SK-N-SH (cell line): ENCODE data around the gene TFR2. TPM values are rescaled to one million over a fixed set of nuclear protein-coding genes. Genes with fewer than 3 reads are reported as not detected.

Source experiments
- CTCF ChIA-PET: fragments of 300-600, 350-600 bp; formaldehyde crosslinking; extraction: SDS; loops from one replicate; lab custom pipeline; 2021; lab: Yijun Ruan, JAX
- POLR2A ChIA-PET: fragments of 350-600 bp; sonication (Branson Sonifier 250); formaldehyde crosslinking; extraction: SDS; loops from one replicate; lab custom pipeline; 2020; ENCODE audit warnings: antibody characterized with exemption, inconsistent platforms; lab: Yijun Ruan, JAX
- DNase-seq: peaks from one replicate; pipeline ENCODE4 v3.0.0; 2012
- H2AFZ ChIP-seq: fragments of 200-600 bp; sonication (generic); 2 replicates; pipeline ENCODE4 v1.8.1; 2016; ENCODE audit warnings: antibody characterized with exemption, mild to moderate bottlenecking, low read depth
- H3F3A ChIP-seq: fragments of 200-600 bp; sonication (generic); replicated peaks from 2 replicates; pipeline ENCODE3; 2016; ENCODE audit warnings: antibody characterized with exemption, mild to moderate bottlenecking; ENCODE audit not compliant: insufficient read depth
- H3K27ac ChIP-seq, 2 experiments: fragments of 200-500 bp in 1 of 2; fragments of 200-600 bp in 1 of 2; sonication (Bioruptor generic) in 1 of 2; sonication (generic), shearing (Covaris generic) in 1 of 2; 2 replicates each; pipeline versions ENCODE4 v1.5.1 to v1.6.1; 2014 to 2016; ENCODE audit warnings: low read depth in 2 of 2, inconsistent platforms in 1 of 2, low read length in 1 of 2, mild to moderate bottlenecking in 1 of 2, mixed read lengths in 1 of 2
- H3K27me3 ChIP-seq: fragments of 200-600 bp; sonication (generic), shearing (Covaris generic); 2 replicates; pipeline ENCODE4 v1.6.1; 2016; ENCODE audit warnings: mixed run types; ENCODE audit not compliant: insufficient read depth
- H3K36me3 ChIP-seq, 2 experiments: fragments of 200-500 bp in 1 of 2; fragments of 200-600 bp in 1 of 2; sonication (Bioruptor generic) in 1 of 2; sonication (generic) in 1 of 2; replicated peaks in 1 of 2; 2 replicates each; pipeline versions ENCODE3 to v1.5.1; 2014 to 2016; ENCODE audit warnings: low read length in 1 of 2, mild to moderate bottlenecking in 1 of 2; ENCODE audit not compliant: insufficient read depth in 2 of 2, control insufficient read depth in 1 of 2
- H3K4me1 ChIP-seq, 2 experiments: fragments of 200-500 bp in 1 of 2; fragments of 200-600 bp in 1 of 2; sonication (Bioruptor generic) in 1 of 2; sonication (generic), shearing (Covaris generic) in 1 of 2; 2 replicates each; pipeline versions ENCODE4 v1.5.1 to v1.6.1; 2014 to 2016; ENCODE audit warnings: low read depth in 1 of 2, low read length in 1 of 2, mixed run types in 1 of 2; ENCODE audit not compliant: insufficient read depth in 2 of 2, control insufficient read depth in 1 of 2
- H3K4me2 ChIP-seq: fragments of 200-600 bp; sonication (generic), shearing (Covaris generic); 2 replicates; pipeline ENCODE4 v1.6.1; 2017; ENCODE audit warnings: mixed run types
- H3K4me3 ChIP-seq, 2 experiments: fragments of 200-500 bp in 1 of 2; fragments of 200-600 bp in 1 of 2; sonication (Bioruptor generic) in 1 of 2; sonication (generic), shearing (Covaris generic) in 1 of 2; 2 replicates each; pipeline versions ENCODE4 v1.5.1 to v1.8.1; 2014 to 2016; ENCODE audit warnings: low read depth in 2 of 2, inconsistent platforms in 1 of 2, low read length in 1 of 2, mild to moderate bottlenecking in 1 of 2, mixed read lengths in 1 of 2, moderate library complexity in 1 of 2
- H3K79me2 ChIP-seq: fragments of 200-600 bp; sonication (generic); 2 replicates; pipeline ENCODE4 v1.8.1; 2017; ENCODE audit warnings: mild to moderate bottlenecking; ENCODE audit not compliant: insufficient read depth
- H3K9ac ChIP-seq: fragments of 200-600 bp; sonication (generic); 2 replicates; pipeline ENCODE4 v1.6.1; 2017; ENCODE audit warnings: mixed run types
- H3K9me2 ChIP-seq: fragments of 200-600 bp; sonication (generic); 2 replicates; pipeline ENCODE4 v1.6.1; 2017; ENCODE audit warnings: mixed run types
- H3K9me3 ChIP-seq: fragments of 200-600 bp; sonication (generic); 2 replicates; pipeline ENCODE4 v1.6.1; 2017; ENCODE audit warnings: mixed run types, mild to moderate bottlenecking, moderate library complexity
- H4K20me1 ChIP-seq: fragments of 200-600 bp; sonication (generic); 2 replicates; pipeline ENCODE4 v1.6.1; 2017; ENCODE audit warnings: mild to moderate bottlenecking, mixed run types; ENCODE audit not compliant: insufficient read depth
- CTCF ChIP-seq: fragments of 200-600 bp; sonication (generic); IDR thresholded peaks from 2 replicates; pipeline ENCODE4 v1.6.1; 2017; ENCODE audit warnings: antibody characterized with exemption, mild to moderate bottlenecking, moderate library complexity
- FOXJ3 ChIP-seq: sonication (generic); formaldehyde crosslinking; IDR thresholded peaks from 2 replicates; pipeline ENCODE4 v1.5.1; 2020; ENCODE audit warnings: mild to moderate bottlenecking, missing genetic modification reagents
- FOXM1 ChIP-seq: IDR thresholded peaks from 2 replicates; pipeline ENCODE4 v1.4.0; 2012; ENCODE audit warnings: low read depth, mild to moderate bottlenecking
- GABPA ChIP-seq: IDR thresholded peaks from 2 replicates; pipeline ENCODE4 v1.4.0; 2012; ENCODE audit warnings: low read depth, mild to moderate bottlenecking
- PBX3 ChIP-seq: IDR thresholded peaks from 2 replicates; pipeline ENCODE4; 2012
- RAD21 ChIP-seq: IDR thresholded peaks from 2 replicates; pipeline ENCODE4 v1.6.1; 2012; ENCODE audit warnings: mild to moderate bottlenecking, low read length
- SMC3 ChIP-seq: IDR thresholded peaks from 2 replicates; pipeline ENCODE4 v1.6.1; 2012; ENCODE audit warnings: low read depth, low read length, improper control_type of control experiment
- TAF1 ChIP-seq: IDR thresholded peaks from 2 replicates; pipeline ENCODE4 v1.6.1; 2012; ENCODE audit warnings: low read depth, mild to moderate bottlenecking, low read length, moderate library complexity, borderline replicate concordance
- TCF12 ChIP-seq: IDR thresholded peaks from 2 replicates; pipeline ENCODE4 v1.4.0; 2012
- TEAD4 ChIP-seq: IDR thresholded peaks from 2 replicates; pipeline ENCODE4 v1.4.0; 2012; ENCODE audit warnings: mild to moderate bottlenecking, borderline replicate concordance; ENCODE audit not compliant: insufficient read depth
- YY1 ChIP-seq: IDR thresholded peaks from 2 replicates; pipeline ENCODE4 v1.4.0; 2012; ENCODE audit warnings: low read depth, mild to moderate bottlenecking
- WGBS: methylation state at CpG from one replicate; pipeline ENCODE4 v1.1.6; 2017; ENCODE audit warnings: low lambda C conversion rate; 5-methylcytosine and 5-hydroxymethylcytosine counted together
- polyA plus RNA-seq, 3 experiments: library from polyadenylated mRNA; depleted of rRNA; stranded (reverse); fragments of >200 nt; gene quantifications; 2 replicates each; pipeline ENCODE4 v1.2.3, GENCODE V29; 2012
- TF ChIP-seq, protein P1 (sequence below): IDR thresholded peaks from 2 replicates; pipeline ENCODE4 v1.4.0; 2012; ENCODE audit warnings: low read depth, borderline replicate concordance

TFR2 gene
- polyA plus RNA-seq, 1 of the 3 experiments (the other 2 are of a cell fraction), result 0.30 TPM

GRCh38 chr7:100673302-100673941 lies 32.1 kb upstream of the TFR2 start, which contains the start of gene GNB2 (continued):
- no peak for TF ChIP-seq YY1
- no peak for TF ChIP-seq SMC3
- TF ChIP-seq TCF12, result no peak; the same call in 1 of the 2 replicates
- no peak for TF ChIP-seq TEAD4
- TF ChIP-seq FOXJ3 (CRISPR knock-in tag), result no peak
- TF ChIP-seq CTCF, result no peak
- no peak for TF ChIP-seq RAD21
- TF ChIP-seq, protein P1, sequence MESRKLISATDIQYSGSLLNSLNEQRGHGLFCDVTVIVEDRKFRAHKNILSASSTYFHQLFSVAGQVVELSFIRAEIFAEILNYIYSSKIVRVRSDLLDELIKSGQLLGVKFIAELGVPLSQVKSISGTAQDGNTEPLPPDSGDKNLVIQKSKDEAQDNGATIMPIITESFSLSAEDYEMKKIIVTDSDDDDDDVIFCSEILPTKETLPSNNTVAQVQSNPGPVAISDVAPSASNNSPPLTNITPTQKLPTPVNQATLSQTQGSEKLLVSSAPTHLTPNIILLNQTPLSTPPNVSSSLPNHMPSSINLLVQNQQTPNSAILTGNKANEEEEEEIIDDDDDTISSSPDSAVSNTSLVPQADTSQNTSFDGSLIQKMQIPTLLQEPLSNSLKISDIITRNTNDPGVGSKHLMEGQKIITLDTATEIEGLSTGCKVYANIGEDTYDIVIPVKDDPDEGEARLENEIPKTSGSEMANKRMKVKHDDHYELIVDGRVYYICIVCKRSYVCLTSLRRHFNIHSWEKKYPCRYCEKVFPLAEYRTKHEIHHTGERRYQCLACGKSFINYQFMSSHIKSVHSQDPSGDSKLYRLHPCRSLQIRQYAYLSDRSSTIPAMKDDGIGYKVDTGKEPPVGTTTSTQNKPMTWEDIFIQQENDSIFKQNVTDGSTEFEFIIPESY, result no peak

GRCh38 chr7:100671353-100672327 lies 30.3 kb upstream of the TFR2 start:
- H3K27me3 ChIP-seq, result no peaks in the 10 kb centered on the region
- no peak overlapping the region for H3K9ac ChIP-seq
- H3K79me2 ChIP-seq, result peaks cover 30% of the 10 kb centered on the region
- ChIA-PET POLR2A (interaction anchor here (0.6 to 1.5 kb wide), 5 partner anchors 38 to 64 kb away, joined by 3 to 7 read pairs (median 3); partner anchors contain the start of gene MOSPD3), CTCF (interaction anchor here (1.0 to 2.7 kb wide), 7 partner anchors 16 to 128 kb away, joined by 3 to 12 read pairs (median 5); partner anchors contain the start of genes ACTL6B and GIGYF1)
- 90% methylated on average over 18 of the region's 18 CpGs for WGBS
- no peak overlapping the region for H3K4me2 ChIP-seq
- peaks cover 10% of the 10 kb centered on the region for H4K20me1 ChIP-seq
- H3K9me2 ChIP-seq, result no peaks in the 10 kb centered on the region
- DNase-seq, result no peak
- H3K27ac ChIP-seq, result no peak overlapping the region
- H2AFZ ChIP-seq, result no peak overlapping the region
- H3K4me3 ChIP-seq, result no peak overlapping the region
- TF ChIP-seq TAF1 (no peak), GABPA (no peak), FOXM1 (no peak), PBX3 (no peak)
- H3K36me3 ChIP-seq, result peaks cover 0 to 2% of the 10 kb centered on the region in 2 experiments
- H3K9me3 ChIP-seq, result no peaks in the 10 kb centered on the region
- peaks cover 11% of the 10 kb centered on the region for H3F3A ChIP-seq
- H3K4me1 ChIP-seq, result peaks cover 0 to 5% of the 10 kb centered on the region in 2 experiments; a peak in 1 of 4 replicates
